Transverse colon (tissue), 3 donors: ENCODE data around the gene ZNF682.

ENCODE experiments used
- CTCF ChIP-seq, 5 experiments: fragments of 200-600 bp in 3 of 5; fragments of 450-650 bp in 2 of 5; sonication (generic) in 3 of 5; IDR thresholded peaks; 1 replicate in 2 of 5; 2 replicates in 3 of 5; pipeline ENCODE4 v1.5.1; 2016 to 2017; ENCODE audit warnings: antibody characterized with exemption in 5 of 5, inconsistent platforms in 3 of 5, mild to moderate bottlenecking in 2 of 5, moderate library complexity in 1 of 5
- POLR2A ChIP-seq: fragments of 450-650 bp; IDR thresholded peaks from one replicate; pipeline ENCODE4 v1.6.1; 2016; ENCODE audit warnings: antibody characterized with exemption, mild to moderate bottlenecking, moderate library complexity

GRCh38 chr19:20066861-20067260 is 27.6 kb upstream of the ZNF682 start:
- TF ChIP-seq CTCF (IDR thresholded peaks at IDR 0.05): no peak
- TF ChIP-seq POLR2A: no peak
